Transverse colon (tissue), 4 donors: ENCODE data around the gene SERINC3.

Experiments used
- CTCF ChIP-seq, 5 experiments: fragments of 200-600 bp in 3 of 5; fragments of 450-650 bp in 2 of 5; sonication (generic) in 3 of 5; IDR thresholded peaks; 1 replicate in 2 of 5; 2 replicates in 3 of 5; pipeline ENCODE4 v1.5.1; 2016 to 2017; ENCODE audit warnings: antibody characterized with exemption in 5 of 5, inconsistent platforms in 3 of 5, mild to moderate bottlenecking in 2 of 5, moderate library complexity in 1 of 5
- POLR2A ChIP-seq: fragments of 450-650 bp; IDR thresholded peaks from one replicate; pipeline ENCODE4 v1.6.1; 2016; ENCODE audit warnings: antibody characterized with exemption, mild to moderate bottlenecking, moderate library complexity
- POLR2AphosphoS5 ChIP-seq, 3 donors: sonication (generic); formaldehyde crosslinking; IDR thresholded peaks; one replicate each; pipeline ENCODE4 v1.6.1; 2016; ENCODE audit warnings: antibody characterized with exemption in 3 of 3

GRCh38 chr20:44542890-44543289, 21.0 kb upstream of the SERINC3 start:
- TF ChIP-seq CTCF (IDR thresholded peaks at IDR 0.05) (no peak), POLR2A (no peak), POLR2AphosphoS5 (IDR thresholded peaks at IDR 0.05) (no peak)
